Smooth muscle cell (in vitro differentiated cells): ENCODE data around the gene TTC27. TPM values are rescaled to one million over a fixed set of nuclear protein-coding genes. Genes with fewer than 3 reads are reported as not detected.
"Not testable (repeated sequence)": the region's sequence is repeated elsewhere in the genome, so short reads cannot be mapped to it uniquely, and the experiment has no call there.

Source experiments
- DNase-seq: peaks from one replicate; lab custom pipeline; 2025; ENCODE audit not compliant: unreplicated experiment; lab: John Stamatoyannopoulos, UW
- H2AFZ ChIP-seq: fragments of 200-600 bp; sonication (generic); 2 replicates; pipeline ENCODE4 v1.6.0; 2016; ENCODE audit warnings: antibody characterized with exemption, low read depth, mild to moderate bottlenecking
- H3F3A ChIP-seq: fragments of 200-600 bp; sonication (generic); 2 replicates; pipeline ENCODE4 v1.6.0; 2017; ENCODE audit warnings: antibody characterized with exemption, low read depth
- H3K27ac ChIP-seq: fragments of 200-600 bp; sonication (generic); 2 replicates; pipeline ENCODE4 v1.5.1; 2016; ENCODE audit warnings: low read depth, mild to moderate bottlenecking
- H3K27me3 ChIP-seq: fragments of 200-600 bp; sonication (generic); 2 replicates; pipeline ENCODE4 v1.6.1; 2016; ENCODE audit warnings: low read depth, mild to moderate bottlenecking
- H3K36me3 ChIP-seq: fragments of 200-600 bp; sonication (generic); 2 replicates; pipeline ENCODE4 v1.5.1; 2016; ENCODE audit warnings: low read depth
- H3K4me1 ChIP-seq: fragments of 200-600 bp; sonication (generic); 2 replicates; pipeline ENCODE4 v1.5.1; 2016; ENCODE audit warnings: low read depth
- H3K4me2 ChIP-seq: fragments of 200-600 bp; sonication (generic); 2 replicates; pipeline ENCODE4 v1.6.0; 2016; ENCODE audit warnings: mild to moderate bottlenecking
- H3K4me3 ChIP-seq: fragments of 200-600 bp; sonication (generic); 2 replicates; pipeline ENCODE4 v1.5.1; 2016; ENCODE audit warnings: mild to moderate bottlenecking
- H3K79me2 ChIP-seq: fragments of 200-600 bp; sonication (generic); 2 replicates; pipeline ENCODE4 v1.6.0; 2016; ENCODE audit warnings: low read depth, mild to moderate bottlenecking
- H3K9ac ChIP-seq: fragments of 200-600 bp; sonication (generic); 2 replicates; pipeline ENCODE4 v1.6.0; 2016; ENCODE audit warnings: low read depth
- H3K9me3 ChIP-seq: fragments of 200-600 bp; sonication (generic); replicated peaks from 2 replicates; pipeline ENCODE4 v1.5.1; 2016; ENCODE audit warnings: low read depth
- H4K20me1 ChIP-seq: fragments of 200-600 bp; sonication (generic); 2 replicates; pipeline ENCODE4 v1.6.0; 2016; ENCODE audit warnings: low read depth
- CTCF ChIP-seq: fragments of 200-600 bp; sonication (generic); IDR thresholded peaks from 2 replicates; pipeline ENCODE4 v1.5.1; 2017; ENCODE audit warnings: borderline replicate concordance, mild to moderate bottlenecking, antibody characterized with exemption; ENCODE audit not compliant: insufficient read depth, poor library complexity, severe bottlenecking
- WGBS: methylation state at CpG from one replicate; pipeline ENCODE4 v1.1.7; 2016; ENCODE audit warnings: low lambda C conversion rate; 5-methylcytosine and 5-hydroxymethylcytosine counted together
- polyA plus RNA-seq: library from polyadenylated mRNA; unstranded; fragments of >200 nt; fragmentation: Nextera tagmentation; extraction: Ambion mirVana; gene quantifications from 2 replicates; pipeline ENCODE4 v1.2.1, GENCODE V29; 2016
- total RNA-seq: library from RNA; depleted of rRNA; stranded (reverse); fragments of >200 nt; gene quantifications from 2 replicates; pipeline ENCODE4 v1.2.3, GENCODE V29; 2014

TTC27 gene
- total and polyA plus RNA-seq, 2 experiments from 2014 or later: 9.2 to 12.1 TPM

DNA sequence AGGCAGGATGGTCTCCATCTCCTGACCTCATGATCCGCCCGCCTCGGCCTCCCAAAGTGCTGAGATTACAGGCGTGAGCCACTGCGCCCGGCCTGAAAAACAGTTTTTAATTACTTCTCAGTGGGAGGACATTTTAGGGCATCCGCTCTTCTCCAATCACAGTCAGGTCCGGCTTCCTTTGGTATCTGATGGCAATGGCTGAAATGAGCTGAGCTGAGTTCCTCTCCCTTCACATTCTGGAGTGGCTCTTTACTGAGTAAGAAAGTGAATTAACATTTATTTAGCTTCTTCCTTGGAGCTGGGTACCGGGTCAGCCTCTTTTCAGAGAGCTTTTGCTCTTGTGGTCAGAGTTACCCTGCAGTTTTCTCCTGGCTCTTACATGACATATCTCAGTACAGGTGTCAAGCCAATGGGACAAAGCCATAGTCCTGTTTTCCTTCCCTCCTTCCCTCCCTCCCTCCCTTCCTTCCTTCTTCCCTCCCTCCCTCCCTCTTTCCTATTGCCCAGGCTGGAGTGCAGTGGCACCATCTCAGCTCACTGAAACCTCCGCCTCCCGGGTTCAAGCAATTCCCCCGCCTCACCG lies 1.1 kb upstream of the TTC27 start:
- Histone ChIP-seq H3K4me3 (peak overlapping the region; percentile 83), H3K27me3 (no peaks in the 10 kb centered on the region), H3K9ac (no peak overlapping the region), H3K27ac (no peak overlapping the region), H3K36me3 (no peaks in the 10 kb centered on the region), H3K4me2 (peak overlapping the region; percentile 93), H4K20me1 (no peaks in the 10 kb centered on the region), H3F3A (peaks cover 5% of the 10 kb centered on the region), H3K9me3 (no peaks in the 10 kb centered on the region), H2AFZ (no peak overlapping the region), H3K79me2 (no peaks in the 10 kb centered on the region), H3K4me1 (no peaks in the 10 kb centered on the region)
- WGBS: 52% methylated on average over 11 of the region's 13 CpGs
- TF ChIP-seq CTCF: no peak
- DNase-seq: no peak

- Histone ChIP-seq H3K9me3 (no peaks in the 10 kb centered on the region), H3K27ac (peak overlapping the region; percentile 48), H3K9ac (peak overlapping the region; percentile 64), H3K4me3 (peak overlapping the region; percentile 83), H3K4me1 (no peaks in the 10 kb centered on the region), H3K79me2 (no peaks in the 10 kb centered on the region), H4K20me1 (no peaks in the 10 kb centered on the region), H3K4me2 (peak overlapping the region; percentile 93), H3K27me3 (no peaks in the 10 kb centered on the region), H3F3A (no peaks in the 10 kb centered on the region), H3K36me3 (no peaks in the 10 kb centered on the region), H2AFZ (peak overlapping the region; percentile 2)
- peak; percentile 58 for DNase-seq
- 2% methylated on average over 16 of the region's 16 CpGs for WGBS
- TF ChIP-seq CTCF: no peak
Measured at GRCh38 chr2:32627441-32627813, 423 bp upstream of the TTC27 start.

DNA sequence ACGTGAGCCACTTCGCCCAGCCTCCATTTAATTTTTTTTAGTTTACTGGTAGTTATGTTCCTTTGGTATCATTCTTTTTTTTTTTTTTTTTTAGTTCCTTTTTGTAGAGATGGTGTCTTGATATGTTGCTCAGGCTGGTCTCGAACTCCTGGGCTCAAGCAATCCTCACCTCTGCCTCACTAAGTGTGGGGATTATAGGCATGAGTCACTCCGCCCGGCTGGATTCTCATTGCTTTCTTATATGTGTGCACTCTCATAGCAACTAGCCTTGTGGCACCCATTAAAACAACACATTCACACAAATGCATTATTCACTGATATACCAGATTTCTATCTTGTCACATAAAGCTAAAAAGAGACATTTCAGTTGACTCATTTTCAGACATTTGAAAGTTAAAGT lies 4.2 kb downstream of the TTC27 start:
- H4K20me1 ChIP-seq: no peaks in the 10 kb centered on the region
- no peak overlapping the region for H2AFZ ChIP-seq
- peak overlapping the region; percentile 4 for H3K9ac ChIP-seq
- no peak for DNase-seq
- H3F3A ChIP-seq: no peaks in the 10 kb centered on the region
- TF ChIP-seq CTCF: no peak
- H3K79me2 ChIP-seq: no peaks in the 10 kb centered on the region
- WGBS: 65% methylated on average over 5 of the region's 5 CpGs
- H3K4me1 ChIP-seq: no peaks in the 10 kb centered on the region
- H3K4me2 ChIP-seq: no peak overlapping the region
- H3K27me3 ChIP-seq: no peaks in the 10 kb centered on the region
- no peak overlapping the region for H3K4me3 ChIP-seq
- no peaks in the 10 kb centered on the region for H3K36me3 ChIP-seq
- H3K27ac ChIP-seq: peak overlapping the region; percentile 59
- no peaks in the 10 kb centered on the region for H3K9me3 ChIP-seq

- H3K9me3 ChIP-seq: no peaks in the 10 kb centered on the region
- H3F3A ChIP-seq: no peaks in the 10 kb centered on the region
- no peak overlapping the region for H3K27ac ChIP-seq
- H3K4me2 ChIP-seq: no peak overlapping the region
- DNase-seq: no peak
- no peaks in the 10 kb centered on the region for H3K4me1 ChIP-seq
- no peaks in the 10 kb centered on the region for H3K79me2 ChIP-seq
- WGBS: 98% methylated on average over 3 of the region's 3 CpGs
- no peaks in the 10 kb centered on the region for H3K36me3 ChIP-seq
- TF ChIP-seq CTCF: no peak
- H3K4me3 ChIP-seq: no peak overlapping the region
- no peaks in the 10 kb centered on the region for H3K27me3 ChIP-seq
- no peaks in the 10 kb centered on the region for H4K20me1 ChIP-seq
- H2AFZ ChIP-seq: no peak overlapping the region
- H3K9ac ChIP-seq: no peak overlapping the region
Measured at GRCh38 chr2:32633040-32633439, 5.2 kb downstream of the TTC27 start.

DNA sequence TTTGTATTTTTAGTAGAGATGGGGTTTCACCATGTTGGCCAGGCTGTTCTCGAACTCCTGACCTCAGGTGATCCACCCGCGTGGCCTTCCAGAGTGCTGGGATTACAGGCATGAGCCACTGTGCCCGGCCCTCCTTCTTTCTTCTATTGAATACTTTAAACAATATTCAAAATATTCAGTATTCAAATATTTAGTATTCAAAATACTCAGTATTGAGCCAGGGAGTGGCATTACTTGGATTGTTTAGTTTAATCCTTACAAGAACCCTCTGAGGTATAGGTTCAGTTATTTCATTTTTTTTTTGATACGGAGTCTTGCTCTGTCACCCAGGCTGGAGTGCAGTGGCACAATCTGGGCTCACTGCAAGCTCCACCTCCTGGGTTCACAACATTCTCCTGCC lies 10.7 kb downstream of the TTC27 start:
- H3K4me3 ChIP-seq, H3K9ac ChIP-seq, H3K36me3 ChIP-seq, H4K20me1 ChIP-seq, H3F3A ChIP-seq, DNase-seq, H2AFZ ChIP-seq, H3K4me2 ChIP-seq, H3K79me2 ChIP-seq, H3K27me3 ChIP-seq, H3K27ac ChIP-seq, H3K9me3 ChIP-seq, H3K4me1 ChIP-seq: not testable (repeated sequence)
- 97% methylated on average over 5 of the region's 5 CpGs for WGBS
